Kidney glomerular epithelial cell (primary cell): Measurements from ENCODE around the gene KRT8.

Experiments used
- DNase-seq: peaks from one replicate; lab custom pipeline; 2025; lab: John Stamatoyannopoulos, UW

The KRT8 gene

GRCh38 chr12:52925717-52926595 is 21.1 kb upstream of the KRT8 start:
- DNase-seq = peak; percentile 63

- peak; percentile 99 for DNase-seq
These were observed 20.2 kb upstream of the KRT8 start for GRCh38 chr12:52924764-52925716.

GRCh38 chr12:52921488-52922165 is 16.8 kb upstream of the KRT8 start:
- no peak for DNase-seq

GRCh38 chr12:52920937-52921336 is 16.1 kb upstream of the KRT8 start:
- DNase-seq = no peak

GRCh38 chr12:52918784-52919183 is 13.9 kb upstream of the KRT8 start:
- no peak for DNase-seq

GRCh38 chr12:52918351-52918750 is 13.5 kb upstream of the KRT8 start:
- no peak for DNase-seq

- DNase-seq = no peak
These were observed 12.9 kb upstream of the KRT8 start for GRCh38 chr12:52917800-52918199.

- DNase-seq = no peak
These were observed 11.3 kb upstream of the KRT8 start for GRCh38 chr12:52916216-52916615.

GRCh38 chr12:52915637-52916036 is 10.8 kb upstream of the KRT8 start:
- DNase-seq = no peak

GRCh38 chr12:52914576-52915121 is 9.8 kb upstream of the KRT8 start:
- DNase-seq = no peak

- DNase-seq = no peak
These were observed 8.6 kb upstream of the KRT8 start for GRCh38 chr12:52913431-52913821.

- no peak for DNase-seq
These were observed 8.0 kb upstream of the KRT8 start for GRCh38 chr12:52912711-52913430.

GRCh38 chr12:52910248-52910883 is 5.5 kb upstream of the KRT8 start:
- no peak for DNase-seq

GRCh38 chr12:52909796-52910195 is 4.9 kb upstream of the KRT8 start:
- DNase-seq = no peak

GRCh38 chr12:52909331-52909730 is 4.5 kb upstream of the KRT8 start:
- no peak for DNase-seq

- DNase-seq = no peak
These were observed 2.4 kb upstream of the KRT8 start for GRCh38 chr12:52907092-52907810.

- DNase-seq = no peak
These were observed 1.3 kb upstream of the KRT8 start for GRCh38 chr12:52906191-52906601.

- peak; percentile 42 for DNase-seq
These were observed 894 bp downstream of the KRT8 start for GRCh38 chr12:52903855-52904508.

- peak; percentile 58 for DNase-seq
These were observed 1.5 kb downstream of the KRT8 start for GRCh38 chr12:52903285-52903854.
